Tibial nerve (tissue), 4 donors: ENCODE results near the gene DUS3L.

ENCODE experiments used
- EP300 ChIP-seq, 2 donors: sonication (generic); formaldehyde crosslinking; IDR thresholded peaks; one replicate each; pipeline ENCODE4 v1.6.1; 2017; ENCODE audit warnings: antibody characterized with exemption in 2 of 2, mild to moderate bottlenecking in 1 of 2
- POLR2A ChIP-seq, 2 donors: fragments of 450-650 bp; IDR thresholded peaks; one replicate each; pipeline ENCODE4 v1.6.1; 2017; ENCODE audit warnings: antibody characterized with exemption in 2 of 2, mild to moderate bottlenecking in 2 of 2, moderate library complexity in 2 of 2
- TF ChIP-seq, protein P1 (sequence below), 5 experiments: fragments of 200-600 bp in 3 of 5; fragments of 450-650 bp in 2 of 5; sonication (generic) in 3 of 5; IDR thresholded peaks; one replicate each; pipeline ENCODE4 v1.5.1; 2016 to 2019; ENCODE audit warnings: antibody characterized with exemption in 5 of 5, mild to moderate bottlenecking in 3 of 5, moderate library complexity in 2 of 5

DNA sequence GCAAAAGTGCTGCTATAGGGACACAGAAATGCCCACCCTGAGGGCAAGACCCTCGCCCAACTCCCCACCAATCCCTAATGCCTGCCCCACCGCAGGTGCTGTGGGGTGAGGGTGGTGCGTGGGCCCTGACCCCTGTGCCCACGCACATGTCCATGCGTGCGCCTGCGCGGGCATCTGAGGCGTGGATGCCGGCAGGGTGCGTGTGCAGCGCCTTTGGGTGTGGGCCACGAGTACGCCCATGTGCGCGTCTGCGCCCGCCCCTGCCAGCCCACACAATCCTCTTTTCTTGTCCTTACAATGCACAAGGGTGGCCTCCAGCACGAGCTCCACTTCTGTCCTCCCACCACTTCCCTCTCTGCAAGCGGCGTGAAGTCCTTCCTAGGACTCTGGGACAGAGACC, 34.2 kb upstream of the DUS3L start:
- TF ChIP-seq, protein P1, sequence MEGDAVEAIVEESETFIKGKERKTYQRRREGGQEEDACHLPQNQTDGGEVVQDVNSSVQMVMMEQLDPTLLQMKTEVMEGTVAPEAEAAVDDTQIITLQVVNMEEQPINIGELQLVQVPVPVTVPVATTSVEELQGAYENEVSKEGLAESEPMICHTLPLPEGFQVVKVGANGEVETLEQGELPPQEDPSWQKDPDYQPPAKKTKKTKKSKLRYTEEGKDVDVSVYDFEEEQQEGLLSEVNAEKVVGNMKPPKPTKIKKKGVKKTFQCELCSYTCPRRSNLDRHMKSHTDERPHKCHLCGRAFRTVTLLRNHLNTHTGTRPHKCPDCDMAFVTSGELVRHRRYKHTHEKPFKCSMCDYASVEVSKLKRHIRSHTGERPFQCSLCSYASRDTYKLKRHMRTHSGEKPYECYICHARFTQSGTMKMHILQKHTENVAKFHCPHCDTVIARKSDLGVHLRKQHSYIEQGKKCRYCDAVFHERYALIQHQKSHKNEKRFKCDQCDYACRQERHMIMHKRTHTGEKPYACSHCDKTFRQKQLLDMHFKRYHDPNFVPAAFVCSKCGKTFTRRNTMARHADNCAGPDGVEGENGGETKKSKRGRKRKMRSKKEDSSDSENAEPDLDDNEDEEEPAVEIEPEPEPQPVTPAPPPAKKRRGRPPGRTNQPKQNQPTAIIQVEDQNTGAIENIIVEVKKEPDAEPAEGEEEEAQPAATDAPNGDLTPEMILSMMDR (IDR thresholded peaks at IDR 0.05) = no peak
- TF ChIP-seq POLR2A (IDR thresholded peaks at IDR 0.05) = no peak
- TF ChIP-seq EP300 (IDR thresholded peaks at IDR 0.05) = no peak
